HFFc6 (cell line): Measurements from ENCODE around the gene EVA1B. TPM values are rescaled to one million over a fixed set of nuclear protein-coding genes. Genes with fewer than 3 reads are reported as not detected.

Experiments used
- DNase-seq: peaks from one replicate; pipeline ENCODE4 v3.0.0-alpha.2; 2018
- H3K27ac Mint-ChIP-seq: 2 replicates; pipeline ENCODE4 v1.8.0; 2020; ENCODE audit warnings: mild to moderate bottlenecking, mixed read lengths
- H3K27me3 Mint-ChIP-seq: 2 replicates; pipeline ENCODE4 v1.8.0; 2021; ENCODE audit warnings: mild to moderate bottlenecking, moderate library complexity, mixed read lengths; ENCODE audit not compliant: insufficient read depth
- H3K36me3 Mint-ChIP-seq: 2 replicates; pipeline ENCODE4 v1.8.0; 2021; ENCODE audit warnings: low read depth, mixed read lengths
- H3K4me1 Mint-ChIP-seq: 2 replicates; pipeline ENCODE4 v1.8.0; 2020; ENCODE audit warnings: low read depth, mixed read lengths
- H3K4me3 Mint-ChIP-seq: 2 replicates; pipeline ENCODE4 v1.8.0; 2020; ENCODE audit warnings: mild to moderate bottlenecking, moderate library complexity, mixed read lengths
- H3K9me3 Mint-ChIP-seq: 2 replicates; pipeline ENCODE4 v1.8.0; 2020; ENCODE audit warnings: mild to moderate bottlenecking, mixed read lengths
- total RNA-seq, 6 experiments: library from RNA; stranded (reverse); fragmentation: NEBNext Ultra II Directional; extraction: Animal tissue kit (Norgen Biotek cat#: 25700); gene quantifications; 2 replicates in 1 of 6; 3 replicates in 5 of 6; pipeline ENCODE4 v1.2.3, GENCODE V29; 2021
- TF ChIP-seq, protein P1 (sequence below): fragments of 200-600 bp; sonication (generic); IDR thresholded peaks from 2 replicates; pipeline ENCODE4 v1.5.0; 2021; ENCODE audit warnings: antibody characterized with exemption, mild to moderate bottlenecking

Gene EVA1B
- total RNA-seq, 6 experiments from 2014 or later: 152 to 206 (median 155) TPM

GRCh38 chr1:36276688-36277087 is 46.8 kb downstream of the EVA1B start:
- H3K4me1 Mint-ChIP-seq: peaks cover 28% of the 10 kb centered on the region
- H3K9me3 Mint-ChIP-seq: no peaks in the 10 kb centered on the region
- no peak overlapping the region for H3K4me3 Mint-ChIP-seq
- no peaks in the 10 kb centered on the region; the same call in 1 of the 2 replicates for H3K27me3 Mint-ChIP-seq
- TF ChIP-seq, protein P1, sequence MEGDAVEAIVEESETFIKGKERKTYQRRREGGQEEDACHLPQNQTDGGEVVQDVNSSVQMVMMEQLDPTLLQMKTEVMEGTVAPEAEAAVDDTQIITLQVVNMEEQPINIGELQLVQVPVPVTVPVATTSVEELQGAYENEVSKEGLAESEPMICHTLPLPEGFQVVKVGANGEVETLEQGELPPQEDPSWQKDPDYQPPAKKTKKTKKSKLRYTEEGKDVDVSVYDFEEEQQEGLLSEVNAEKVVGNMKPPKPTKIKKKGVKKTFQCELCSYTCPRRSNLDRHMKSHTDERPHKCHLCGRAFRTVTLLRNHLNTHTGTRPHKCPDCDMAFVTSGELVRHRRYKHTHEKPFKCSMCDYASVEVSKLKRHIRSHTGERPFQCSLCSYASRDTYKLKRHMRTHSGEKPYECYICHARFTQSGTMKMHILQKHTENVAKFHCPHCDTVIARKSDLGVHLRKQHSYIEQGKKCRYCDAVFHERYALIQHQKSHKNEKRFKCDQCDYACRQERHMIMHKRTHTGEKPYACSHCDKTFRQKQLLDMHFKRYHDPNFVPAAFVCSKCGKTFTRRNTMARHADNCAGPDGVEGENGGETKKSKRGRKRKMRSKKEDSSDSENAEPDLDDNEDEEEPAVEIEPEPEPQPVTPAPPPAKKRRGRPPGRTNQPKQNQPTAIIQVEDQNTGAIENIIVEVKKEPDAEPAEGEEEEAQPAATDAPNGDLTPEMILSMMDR: no peak
- DNase-seq: no peak
- peaks cover 18% of the 10 kb centered on the region for H3K36me3 Mint-ChIP-seq
- no peak overlapping the region for H3K27ac Mint-ChIP-seq

GRCh38 chr1:36274201-36274600 is 49.2 kb downstream of the EVA1B start:
- Mint-ChIP-seq H3K4me1 (peaks cover 15% of the 10 kb centered on the region), H3K9me3 (no peaks in the 10 kb centered on the region), H3K27ac (no peak overlapping the region), H3K27me3 (peaks cover 2% of the 10 kb centered on the region; the same call in 1 of the 2 replicates), H3K36me3 (peaks cover 25% of the 10 kb centered on the region), H3K4me3 (no peak overlapping the region)
- DNase-seq: no peak
- TF ChIP-seq, protein P1: no peak

GRCh38 chr1:36273024-36273423 is 50.4 kb downstream of the EVA1B start:
- peaks cover 15% of the 10 kb centered on the region for H3K4me1 Mint-ChIP-seq
- TF ChIP-seq, protein P1: no peak
- peaks cover 2% of the 10 kb centered on the region for H3K27me3 Mint-ChIP-seq
- H3K9me3 Mint-ChIP-seq: no peaks in the 10 kb centered on the region
- H3K36me3 Mint-ChIP-seq: peaks cover 28% of the 10 kb centered on the region
- H3K27ac Mint-ChIP-seq: peak overlapping the region; percentile 23; the same call in 1 of the 2 replicates
- DNase-seq: no peak
- no peak overlapping the region for H3K4me3 Mint-ChIP-seq

Other genes starting within 250 kb of the EVA1B start
- not detected for gene TEKT2, start 239.6 kb downstream of the EVA1B start, total RNA-seq
- gene ADPRS, start 234.8 kb downstream of the EVA1B start, total RNA-seq: 10 to 100 TPM; 24.4 to 30.9 (median 27.0) TPM
- gene COL8A2, start 198.4 kb downstream of the EVA1B start, total RNA-seq: 1 to 10 TPM; 1.9 to 6.4 (median 2.4) TPM
- 10 to 100 TPM; 76.6 to 93.4 (median 78.6) TPM for gene TRAPPC3, start 174.2 kb downstream of the EVA1B start, total RNA-seq
- 100 to 1,000 TPM; 202 to 234 (median 210) TPM for gene MAP7D1, start 167.5 kb downstream of the EVA1B start, total RNA-seq
- 100 to 1,000 TPM; 116 to 126 (median 121) TPM for gene THRAP3, start 99.2 kb downstream of the EVA1B start, total RNA-seq
- 1 to 10 TPM; 2.7 to 5.3 (median 2.9) TPM for gene SH3D21, start 17.3 kb downstream of the EVA1B start, total RNA-seq
- gene STK40, start 62.3 kb upstream of the EVA1B start, total RNA-seq: 10 to 100 TPM; 24.1 to 26.5 (median 25.1) TPM
- gene LSM10, start 74.3 kb upstream of the EVA1B start, total RNA-seq: 10 to 100 TPM; 44.6 to 58.7 (median 49.6) TPM
- gene OSCP1, start 126.8 kb upstream of the EVA1B start, total RNA-seq: 10 to 100 TPM in 1 of 6 experiments, 1 to 10 TPM in 5; 6.0 to 11.0 (median 7.2) TPM
- gene MRPS15, start 140.7 kb upstream of the EVA1B start, total RNA-seq: 10 to 100 TPM; 74.1 to 96.1 (median 88.4) TPM
- not detected for gene CSF3R, start 159.3 kb upstream of the EVA1B start, total RNA-seq